IMR-90 (cell line): ENCODE measurements around the gene PCDH1. TPM values are rescaled to one million over a fixed set of nuclear protein-coding genes. Genes with fewer than 3 reads are reported as not detected.

Experiments
- ATAC-seq: fragments of 200-7000 bp; cut with Tn5 transposase; 2 replicates; pipeline ENCODE4 v1.9.1; 2020; ENCODE audit warnings: low read depth, mild to moderate bottlenecking, moderate library complexity
- BruUV-seq: library from RNA; stranded (reverse); fragments of 400-500 nt; replicated peaks from 2 replicates; lab custom pipeline; 2021; lab: Mats Ljungman, UMichigan
- CTCF ChIA-PET: fragments of 300-600 bp; formaldehyde crosslinking; extraction: SDS; loops from one replicate; lab custom pipeline; 2021; ENCODE audit warnings: antibody characterized with exemption; lab: Yijun Ruan, JAX
- POLR2A ChIA-PET: fragments of 300-600 bp; sonication (Branson Sonifier 250); formaldehyde crosslinking; loops from one replicate; lab custom pipeline; 2022; ENCODE audit warnings: antibody characterized with exemption; ENCODE audit not compliant: unreplicated experiment; lab: Charles Lee
- DNase-seq: peaks from one replicate; pipeline ENCODE4 v3.0.0; 2013
- H2AFZ ChIP-seq: replicated peaks from 2 replicates; pipeline ENCODE3; 2013; ENCODE audit warnings: low read length, mild to moderate bottlenecking; ENCODE audit not compliant: poor library complexity
- H2AK5ac ChIP-seq: 2 replicates; pipeline ENCODE4 v1.6.1; 2013; ENCODE audit warnings: low read depth, low read length, inconsistent platforms
- H2AK9ac ChIP-seq: replicated peaks from 2 replicates; pipeline ENCODE3; 2013; ENCODE audit warnings: mild to moderate bottlenecking, low read depth, low read length, moderate library complexity; ENCODE audit not compliant: poor library complexity
- H2BK120ac ChIP-seq: 2 replicates; pipeline ENCODE4 v1.6.1; 2013; ENCODE audit warnings: low read depth, low read length, inconsistent platforms
- H2BK15ac ChIP-seq: 3 replicates; pipeline ENCODE4 v1.6.1; 2013; ENCODE audit warnings: low read depth, low read length, inconsistent platforms
- H2BK20ac ChIP-seq: 2 replicates; pipeline ENCODE4 v1.6.1; 2013; ENCODE audit warnings: low read depth, mild to moderate bottlenecking, inconsistent platforms, low read length, moderate library complexity
- H2BK5ac ChIP-seq: 2 replicates; pipeline ENCODE4 v1.6.1; 2013; ENCODE audit warnings: mild to moderate bottlenecking, low read depth, low read length, inconsistent platforms; ENCODE audit not compliant: poor library complexity, severe bottlenecking
- H3K14ac ChIP-seq: replicated peaks from 2 replicates; pipeline ENCODE4 v1.6.1; 2013; ENCODE audit warnings: low read depth, low read length, inconsistent platforms
- H3K18ac ChIP-seq: 2 replicates; pipeline ENCODE4 v1.6.1; 2013; ENCODE audit warnings: low read depth, low read length, control low read depth
- H3K23ac ChIP-seq: 2 replicates; pipeline ENCODE4 v1.6.1; 2013; ENCODE audit warnings: low read depth, low read length, inconsistent platforms
- H3K27ac ChIP-seq: 2 replicates; pipeline ENCODE4 v1.5.1; 2013; ENCODE audit warnings: mild to moderate bottlenecking, control low read depth, low read length; ENCODE audit not compliant: insufficient read depth
- H3K27me3 ChIP-seq: 2 replicates; pipeline ENCODE4 v1.6.1; 2013; ENCODE audit warnings: low read length; ENCODE audit not compliant: control insufficient read depth, insufficient read depth
- H3K36me3 ChIP-seq: 2 replicates; pipeline ENCODE4 v1.6.1; 2013; ENCODE audit warnings: low read length, mixed read lengths; ENCODE audit not compliant: control insufficient read depth, insufficient read depth
- H3K4ac ChIP-seq: 2 replicates; pipeline ENCODE4 v1.6.1; 2013; ENCODE audit warnings: low read depth, low read length, inconsistent platforms
- H3K4me1 ChIP-seq: 2 replicates; pipeline ENCODE4 v1.6.1; 2013; ENCODE audit warnings: low read length, mixed read lengths; ENCODE audit not compliant: control insufficient read depth, insufficient read depth
- H3K4me2 ChIP-seq: 2 replicates; pipeline ENCODE4 v1.6.1; 2013; ENCODE audit warnings: low read depth, mild to moderate bottlenecking, control low read depth, low read length, moderate library complexity
- H3K4me3 ChIP-seq: 2 replicates; pipeline ENCODE4 v1.5.1; 2013; ENCODE audit warnings: low read depth, mild to moderate bottlenecking, control low read depth, low read length, moderate library complexity; ENCODE audit not compliant: insufficient read depth
- H3K56ac ChIP-seq: 2 replicates; pipeline ENCODE4 v1.6.1; 2013; ENCODE audit warnings: low read length, inconsistent platforms; ENCODE audit not compliant: insufficient read depth; ENCODE audit errors: extremely low read depth
- H3K79me1 ChIP-seq, 2 experiments: 2 replicates each; pipeline ENCODE4 v1.6.1; 2013; ENCODE audit warnings: low read length in 2 of 2, inconsistent platforms in 1 of 2, low read depth in 1 of 2
- H3K9ac ChIP-seq: 2 replicates; pipeline ENCODE4 v1.6.1; 2013; ENCODE audit warnings: low read depth, low read length, control low read depth
- H3K9me1 ChIP-seq: 2 replicates; pipeline ENCODE4 v1.6.1; 2013; ENCODE audit warnings: low read length, inconsistent platforms; ENCODE audit not compliant: insufficient read depth
- H3K9me3 ChIP-seq: 2 replicates; pipeline ENCODE4 v1.6.1; 2013; ENCODE audit warnings: low read length; ENCODE audit not compliant: control insufficient read depth, insufficient read depth
- H4K20me1 ChIP-seq: 2 replicates; pipeline ENCODE4 v1.6.1; 2013; ENCODE audit warnings: low read length, inconsistent platforms; ENCODE audit not compliant: insufficient read depth
- H4K5ac ChIP-seq: 2 replicates; pipeline ENCODE4 v1.6.1; 2013; ENCODE audit warnings: mild to moderate bottlenecking, low read depth, low read length, control low read depth
- H4K8ac ChIP-seq, 2 experiments: 2 replicates each; pipeline ENCODE4 v1.6.1; 2013; ENCODE audit warnings: low read depth in 2 of 2, low read length in 2 of 2, control low read depth in 1 of 2, inconsistent platforms in 1 of 2
- H4K91ac ChIP-seq: 2 replicates; pipeline ENCODE4 v1.6.1; 2013; ENCODE audit warnings: low read depth, low read length, inconsistent platforms; ENCODE audit not compliant: insufficient read depth
- SMC3 ChIP-seq: fragments of 150-350 bp; IDR thresholded peaks from 2 replicates; pipeline ENCODE4 v1.6.1; 2016; ENCODE audit warnings: low read depth, mild to moderate bottlenecking, antibody characterized with exemption, low read length, moderate library complexity
- WGBS, 2 experiments: methylation state at CpG; one replicate each; pipeline versions ENCODE4 v1.1.5 to v1.1.7; 2013; ENCODE audit warnings: missing lambda C conversion rate in 2 of 2; ENCODE audit not compliant: insufficient read length in 1 of 2; ENCODE audit errors: extremely low coverage in 2 of 2; 5-methylcytosine and 5-hydroxymethylcytosine counted together
- dilution Hi-C: fragments of 300-500 bp; cut with HindIII; formaldehyde crosslinking; loops from one replicate; pipeline ENCODE4 v1.14.3; 2018; ENCODE audit warnings: low sequenced_read_pairs; ENCODE audit not compliant: unreplicated experiment
- in situ Hi-C: fragments of 300-500 bp; cut with MboI; formaldehyde crosslinking; loops from 3 replicates; pipeline ENCODE4 v1.14.3; 2019; ENCODE audit warnings: low sequenced_read_pairs, inconsistent platforms, mixed read lengths
- intact Hi-C: fragments of 100-400 bp; cut with micrococcal nuclease; formaldehyde crosslinking; loops from 2 replicates; pipeline ENCODE4 v1.10.0; 2022
- polyA plus RNA-seq, 3 experiments: library from polyadenylated mRNA; depleted of rRNA; stranded (reverse); fragments of >200 nt; gene quantifications; 2 replicates each; pipeline ENCODE4 v1.2.3, GENCODE V29; 2012; ENCODE audit warnings: low replicate concordance in 1 of 3
- total RNA-seq: library from RNA; depleted of rRNA; stranded (reverse); fragments of >200 nt; gene quantifications from 2 replicates; pipeline ENCODE4 v1.2.3, GENCODE V29; 2012

Gene PCDH1
- total and polyA plus RNA-seq, 2 of the 4 experiments (the other 2 are of a cell fraction): 0.74 to 0.90 TPM

GRCh38 chr5:141908796-141909195 is 30.6 kb upstream of the PCDH1 start:
- no CpG with 5 or more reads among the region's 2 CpGs for WGBS, 2 experiments

More at GRCh38 chr5:141908796-141909195, 30.6 kb upstream of the PCDH1 start:
- H3K4me1 ChIP-seq: no peaks in the 10 kb centered on the region
- ATAC-seq (no peak), DNase-seq (peak; percentile 51)
- H3K36me3 ChIP-seq: no peaks in the 10 kb centered on the region
- H2AFZ ChIP-seq: no peak overlapping the region
- no peak overlapping the region for H3K4me2 ChIP-seq
- no peak overlapping the region for H2BK120ac ChIP-seq
- no peak for TF ChIP-seq SMC3
- CTCF ChIA-PET: no interaction called here
- H3K4me3 ChIP-seq: no peak overlapping the region
- H2BK5ac ChIP-seq: no peak overlapping the region
- H2AK5ac ChIP-seq: no peak overlapping the region
- H3K27ac ChIP-seq: no peak overlapping the region
- in situ Hi-C loops: no loop called here
- dilution Hi-C loops: no loop called here
- no peak overlapping the region for H3K56ac ChIP-seq
- H2AK9ac ChIP-seq: no peak overlapping the region
- H3K79me1 ChIP-seq: no peaks in the 10 kb centered on the region
- H3K9me1 ChIP-seq: no peaks in the 10 kb centered on the region
- no peak overlapping the region for H4K91ac ChIP-seq
- intact Hi-C loops: no loop called here
- H3K14ac ChIP-seq: no peak overlapping the region
- H4K5ac ChIP-seq: no peak overlapping the region
- no peaks in the 10 kb centered on the region for H4K20me1 ChIP-seq
- no peak overlapping the region for H4K8ac ChIP-seq
- H3K27me3 ChIP-seq: peaks cover 16% of the 10 kb centered on the region
- no peak overlapping the region for H2BK15ac ChIP-seq
- no peaks in the 10 kb centered on the region for H3K9me3 ChIP-seq
- no peak overlapping the region for H2BK20ac ChIP-seq
- H3K9ac ChIP-seq: no peak overlapping the region
- POLR2A ChIA-PET: no interaction called here
- no TSS peak for BruUV-seq
- no peak overlapping the region for H3K4ac ChIP-seq
- no peak overlapping the region for H3K23ac ChIP-seq
- no peak overlapping the region for H3K18ac ChIP-seq
